BLaER1 treated with 17β-estradiol and CSF1 and Interleukin-3, amounts not matched to agents 10 nM and 100 nM (cell line): Measurements from ENCODE around the gene ARSD.
A peak's percentile ranks its signal among the peaks of the same experiment; 100 is the strongest.
"Not testable (repeated sequence)": the region's sequence is repeated elsewhere in the genome, so short reads cannot be mapped to it uniquely, and the experiment has no call there.

Experiments used
- H3K27ac ChIP-seq, 11 experiments: shearing (Covaris generic); formaldehyde crosslinking; 2 replicates each; pipeline ENCODE4 v1.8.1; 2022
- H3K27me3 ChIP-seq, 11 experiments: shearing (Covaris generic); formaldehyde crosslinking; 2 replicates each; pipeline ENCODE4 v1.8.1; 2022
- H3K36me3 ChIP-seq, 11 experiments: shearing (Covaris generic); formaldehyde crosslinking; 2 replicates each; pipeline ENCODE4 v1.8.1; 2022
- H3K4me1 ChIP-seq, 10 experiments: shearing (Covaris generic); formaldehyde crosslinking; 2 replicates each; pipeline ENCODE4 v1.8.1; 2022
- H3K4me2 ChIP-seq, 11 experiments: shearing (Covaris generic); formaldehyde crosslinking; 2 replicates each; pipeline ENCODE4 v1.8.1; 2022
- H3K4me3 ChIP-seq, 10 experiments: shearing (Covaris generic); formaldehyde crosslinking; 2 replicates each; pipeline ENCODE4 v1.8.1; 2022
- H3K9ac ChIP-seq, 11 experiments: shearing (Covaris generic); formaldehyde crosslinking; 2 replicates each; pipeline ENCODE4 v1.8.1; 2022
- H3K9me3 ChIP-seq, 11 experiments: shearing (Covaris generic); formaldehyde crosslinking; replicated peaks in 1 of 11; 2 replicates each; pipeline ENCODE4 v1.8.1; 2022
- H4K20me1 ChIP-seq, 11 experiments: shearing (Covaris generic); formaldehyde crosslinking; 2 replicates each; pipeline ENCODE4 v1.8.1; 2022
- Cebpa-rat ChIP-seq, 11 experiments: shearing (Covaris generic); IDR thresholded peaks; 2 replicates each; pipeline ENCODE4 v1.8.1; 2022

ARSD gene

GRCh38 chrX:2901367-2902036 lies 27.6 kb downstream of the ARSD start:
- Histone ChIP-seq H3K9me3 (peaks cover 24 to 39% (median 35%) of the 10 kb centered on the region in 11 experiments), H3K9ac (no peak overlapping the region), H4K20me1 (no peaks in the 10 kb centered on the region), H3K4me2 (peak overlapping the region in 2 of 11 experiments; percentile 15 to 42; a peak in 3 of 22 replicates), H3K36me3 (peaks cover 14 to 32% (median 26%) of the 10 kb centered on the region in 11 experiments; a peak in 21 of 22 replicates), H3K4me1 (peaks cover 18 to 37% (median 27%) of the 10 kb centered on the region in 10 experiments), H3K27ac (peak overlapping the region in 1 of 11 experiments; percentile 18; a peak in 1 of 22 replicates), H3K4me3 (no peak overlapping the region), H3K27me3 (no peaks in the 10 kb centered on the region)
- no peak for TF ChIP-seq Cebpa-rat (IDR thresholded peaks at IDR 0.05)

- Histone ChIP-seq H3K9me3 (peaks cover 10 to 16% (median 13%) of the 10 kb centered on the region in 11 experiments), H3K9ac (no peak overlapping the region), H3K4me2 (peak overlapping the region; percentile 59 to 84 (median 80); a peak in 15 of 22 replicates), H3K27me3 (no peaks in the 10 kb centered on the region), H3K27ac (peak overlapping the region in 1 of 11 experiments; percentile 13; a peak in 1 of 22 replicates), H4K20me1 (no peaks in the 10 kb centered on the region), H3K36me3 (peaks cover 0 to 8% (median under 1%) of the 10 kb centered on the region in 11 experiments; a peak in 10 of 22 replicates), H3K4me3 (no peak overlapping the region), H3K4me1 (peaks cover 25 to 57% (median 41%) of the 10 kb centered on the region in 10 experiments)
- TF ChIP-seq Cebpa-rat (IDR thresholded peaks at IDR 0.05) = no peak
Observed at GRCh38 chrX:2898846-2899512, 30.2 kb downstream of the ARSD start.

- H3K4me3 ChIP-seq = peak overlapping the region in 3 of 10 experiments; percentile 16 to 53 (median 27); a peak in 4 of 20 replicates
- H3K27me3 ChIP-seq, H4K20me1 ChIP-seq, H3K9me3 ChIP-seq, H3K36me3 ChIP-seq: not testable (repeated sequence)
- H3K4me2 ChIP-seq = peak overlapping the region; percentile 59 to 84 (median 80)
- H3K4me1 ChIP-seq = peaks cover 25 to 57% (median 41%) of the 10 kb centered on the region in 10 experiments
- peak overlapping the region in 7 of 11 experiments; percentile 23 to 57 (median 46); a peak in 12 of 22 replicates for H3K27ac ChIP-seq
- H3K9ac ChIP-seq = peak overlapping the region in 8 of 11 experiments; percentile 4 to 49 (median 30); a peak in 8 of 22 replicates
Observed at GRCh38 chrX:2897690-2898623, 31.2 kb downstream of the ARSD start.

GRCh38 chrX:2897311-2897689 lies 31.8 kb downstream of the ARSD start:
- Histone ChIP-seq H3K4me3 (0 out of 20 replicates have a peak overlapping the region, but pooled peaks of 1 of the 10 experiments have one; percentile 27), H3K27me3 (no peaks in the 10 kb centered on the region), H3K9me3 (no peaks in the 10 kb centered on the region; a peak in 1 of 22 replicates), H3K27ac (peak overlapping the region in 6 of 11 experiments; percentile 3 to 57 (median 42); a peak in 10 of 22 replicates), H3K36me3 (no peaks in the 10 kb centered on the region), H4K20me1 (no peaks in the 10 kb centered on the region), H3K4me1 (peaks cover 25 to 55% (median 41%) of the 10 kb centered on the region in 10 experiments), H3K4me2 (peak overlapping the region; percentile 59 to 84 (median 80)), H3K9ac (peak overlapping the region in 6 of 11 experiments; percentile 4 to 49 (median 26); a peak in 6 of 22 replicates)
- no peak for TF ChIP-seq Cebpa-rat (IDR thresholded peaks at IDR 0.05)

GRCh38 chrX:2894885-2895292 lies 34.2 kb downstream of the ARSD start:
- peaks cover 3 to 12% (median 6%) of the 10 kb centered on the region in 11 experiments; a peak in 14 of 22 replicates for H3K27me3 ChIP-seq
- peak overlapping the region in 3 of 11 experiments; percentile 14 to 18 (median 15); a peak in 4 of 22 replicates for H3K9ac ChIP-seq
- H3K27ac ChIP-seq = peak overlapping the region in 6 of 11 experiments; percentile 1 to 43 (median 38); a peak in 8 of 22 replicates
- H3K36me3 ChIP-seq = no peaks in the 10 kb centered on the region
- no peaks in the 10 kb centered on the region for H3K9me3 ChIP-seq
- H3K4me2 ChIP-seq = peak overlapping the region; percentile 16 to 75 (median 52); a peak in 21 of 22 replicates
- no peaks in the 10 kb centered on the region for H4K20me1 ChIP-seq
- TF ChIP-seq Cebpa-rat (IDR thresholded peaks at IDR 0.05) = peak in 9 of 11 experiments; percentile 60 to 92 (median 66); a peak in 14 of 22 replicates
- H3K4me3 ChIP-seq = no peak overlapping the region
- peaks cover 25 to 51% (median 40%) of the 10 kb centered on the region in 10 experiments for H3K4me1 ChIP-seq

- peaks cover 28 to 57% (median 39%) of the 10 kb centered on the region in 10 experiments for H3K4me1 ChIP-seq
- no peak overlapping the region for H3K4me3 ChIP-seq
- H3K9me3 ChIP-seq = no peaks in the 10 kb centered on the region
- no peak for TF ChIP-seq Cebpa-rat (IDR thresholded peaks at IDR 0.05)
- H3K9ac ChIP-seq = no peak overlapping the region
- no peak overlapping the region for H3K27ac ChIP-seq
- H3K27me3 ChIP-seq = peaks cover 3 to 14% (median 7%) of the 10 kb centered on the region in 11 experiments; a peak in 14 of 22 replicates
- H4K20me1 ChIP-seq = no peaks in the 10 kb centered on the region
- H3K36me3 ChIP-seq = no peaks in the 10 kb centered on the region
- no peak overlapping the region for H3K4me2 ChIP-seq
Observed at GRCh38 chrX:2892816-2893215, 36.3 kb downstream of the ARSD start.

GRCh38 chrX:2890536-2891460 lies 38.3 kb downstream of the ARSD start:
- not testable (repeated sequence) for H3K9me3 ChIP-seq, H3K27ac ChIP-seq, H4K20me1 ChIP-seq, H3K4me2 ChIP-seq, H3K36me3 ChIP-seq, H3K9ac ChIP-seq, H3K4me3 ChIP-seq
- Histone ChIP-seq H3K27me3 (peaks cover 3 to 14% (median 7%) of the 10 kb centered on the region in 11 experiments; a peak in 14 of 22 replicates), H3K4me1 (peaks cover 18 to 39% (median 28%) of the 10 kb centered on the region in 10 experiments)

GRCh38 chrX:2889706-2890490 lies 39.2 kb downstream of the ARSD start:
- Histone ChIP-seq H3K4me1 (peaks cover 14 to 32% (median 22%) of the 10 kb centered on the region in 10 experiments), H3K27ac (peak overlapping the region in 7 of 11 experiments; percentile 41 to 65 (median 53); a peak in 13 of 22 replicates), H3K27me3 (peaks cover 3 to 14% (median 7%) of the 10 kb centered on the region in 11 experiments; a peak in 14 of 22 replicates), H3K4me2 (peak overlapping the region; percentile 62 to 96 (median 83)), H3K9ac (peak overlapping the region; percentile 26 to 77 (median 63); a peak in 21 of 22 replicates), H3K4me3 (peak overlapping the region; percentile 41 to 69 (median 54))
- H4K20me1 ChIP-seq, H3K9me3 ChIP-seq, H3K36me3 ChIP-seq: not testable (repeated sequence)
